Measurements from ENCODE around the gene CDIP1. TPM values are rescaled to one million over a fixed set of nuclear protein-coding genes. Genes with fewer than 3 reads are reported as not detected.
A peak's percentile ranks its signal among the peaks of the same experiment; 100 is the strongest.

The CDIP1 gene
- total and polyA plus RNA-seq, 4 donors: 11.3 to 25.2 (median 12.8) TPM

GRCh38 chr16:4508806-4509205 lies 29.8 kb downstream of the CDIP1 start:
- ATAC-seq (ENCODE audit: insufficient read depth, low FRiP score): no peak

GRCh38 chr16:4507588-4508345 lies 30.8 kb downstream of the CDIP1 start:
- Histone ChIP-seq H3K4me3 (no peak overlapping the region), H3K27me3 (ENCODE audit: control insufficient read depth in 3 of 3, insufficient read depth in 3 of 3, low read length in 2 of 3) (no peaks in the 10 kb centered on the region), H3K9ac (ENCODE audit: insufficient read depth in 1 of 2, low read length in 2 of 2) (no peak overlapping the region), H3K27ac (ENCODE audit: low read depth in 1 of 2, low read length in 1 of 2) (no peak overlapping the region), H3K4me1 (ENCODE audit: control insufficient read depth in 5 of 5, insufficient read depth in 5 of 5, low read length in 5 of 5) (peaks cover 0 to 2% (median 0%) of the 10 kb centered on the region in 5 donors), H3K9me3 (ENCODE audit: control insufficient read depth in 4 of 4, insufficient read depth in 3 of 4, low read length in 3 of 4) (no peaks in the 10 kb centered on the region), H3K36me3 (ENCODE audit: control insufficient read depth in 4 of 4, insufficient read depth in 4 of 4, low read length in 4 of 4) (peaks cover 14 to 54% (median 22%) of the 10 kb centered on the region in 4 donors)
- no peak for TF ChIP-seq CTCF (IDR thresholded peaks at IDR 0.05; ENCODE audit: control extremely low read depth, extremely low read depth)
- DNase-seq (no peak), ATAC-seq (ENCODE audit: insufficient read depth, low FRiP score) (no peak)
- whole genome bisulfite sequencing, 2 donors: 91 to 93% methylated on average over 17 of the region's 17 CpGs

More at GRCh38 chr16:4508806-4509205, 29.8 kb downstream of the CDIP1 start:
- Histone ChIP-seq H3K9ac (ENCODE audit: insufficient read depth in 1 of 2, low read length in 2 of 2) (no peak overlapping the region), H3K4me1 (ENCODE audit: control insufficient read depth in 5 of 5, insufficient read depth in 5 of 5, low read length in 5 of 5) (peaks cover 0 to 4% (median 2%) of the 10 kb centered on the region in 5 donors), H3K27me3 (ENCODE audit: control insufficient read depth in 3 of 3, insufficient read depth in 3 of 3, low read length in 2 of 3) (no peaks in the 10 kb centered on the region), H3K36me3 (ENCODE audit: control insufficient read depth in 4 of 4, insufficient read depth in 4 of 4, low read length in 4 of 4) (peaks cover 14 to 64% (median 22%) of the 10 kb centered on the region in 4 donors), H3K4me3 (no peak overlapping the region), H3K9me3 (ENCODE audit: control insufficient read depth in 4 of 4, insufficient read depth in 3 of 4, low read length in 3 of 4) (no peaks in the 10 kb centered on the region), H3K27ac (ENCODE audit: low read depth in 1 of 2, low read length in 1 of 2) (no peak overlapping the region)
- no peak for TF ChIP-seq CTCF (IDR thresholded peaks at IDR 0.05; ENCODE audit: control extremely low read depth, extremely low read depth)
- WGBS, 2 donors: 96 to 97% methylated on average over 3 of the region's 3 CpGs
- no peak for DNase-seq

- peaks cover 14 to 40% (median 17%) of the 10 kb centered on the region in 4 donors for H3K36me3 ChIP-seq (ENCODE audit: control insufficient read depth in 4 of 4, insufficient read depth in 4 of 4, low read length in 4 of 4)
- DNase-seq: peak; percentile 62 to 86 (median 85)
- ATAC-seq (ENCODE audit: insufficient read depth, low FRiP score): peak; percentile 83
- H3K27ac ChIP-seq (ENCODE audit: low read depth in 1 of 2, low read length in 1 of 2): no peak overlapping the region
- peak; percentile 69 for TF ChIP-seq CTCF (IDR thresholded peaks at IDR 0.05; ENCODE audit: control extremely low read depth, extremely low read depth)
- no peak overlapping the region for H3K4me3 ChIP-seq
- no peak overlapping the region for H3K9ac ChIP-seq (ENCODE audit: insufficient read depth in 1 of 2, low read length in 2 of 2)
- H3K9me3 ChIP-seq (ENCODE audit: control insufficient read depth in 4 of 4, insufficient read depth in 3 of 4, low read length in 3 of 4): no peaks in the 10 kb centered on the region
- peaks cover 0 to 4% (median 0%) of the 10 kb centered on the region in 5 donors for H3K4me1 ChIP-seq (ENCODE audit: control insufficient read depth in 5 of 5, insufficient read depth in 5 of 5, low read length in 5 of 5)
- WGBS, 2 donors: 2 to 3% methylated on average over 3 of the region's 3 CpGs
- H3K27me3 ChIP-seq (ENCODE audit: control insufficient read depth in 3 of 3, insufficient read depth in 3 of 3, low read length in 2 of 3): no peaks in the 10 kb centered on the region
Observed at GRCh38 chr16:4506450-4506849, 32.1 kb downstream of the CDIP1 start.
